Stimulated activated CD8-positive, alpha-beta memory T cell treated with anti-CD3 and anti-CD28 coated beads, Interleukin-7, amount 100 ng/mL, for 48 hours (primary cell): ENCODE measurements around the gene TAF11L11.
"Not testable (repeated sequence)": the region's sequence is repeated elsewhere in the genome, so short reads cannot be mapped to it uniquely, and the experiment has no call there.

Experiments
- DNase-seq, 2 donors: peaks; one replicate each; pipeline ENCODE4 v3.0.0-alpha.2; 2020; ENCODE audit warnings: low read depth in 1 of 2; ENCODE audit errors: extremely low read depth in 1 of 2

Gene TAF11L11

DNA sequence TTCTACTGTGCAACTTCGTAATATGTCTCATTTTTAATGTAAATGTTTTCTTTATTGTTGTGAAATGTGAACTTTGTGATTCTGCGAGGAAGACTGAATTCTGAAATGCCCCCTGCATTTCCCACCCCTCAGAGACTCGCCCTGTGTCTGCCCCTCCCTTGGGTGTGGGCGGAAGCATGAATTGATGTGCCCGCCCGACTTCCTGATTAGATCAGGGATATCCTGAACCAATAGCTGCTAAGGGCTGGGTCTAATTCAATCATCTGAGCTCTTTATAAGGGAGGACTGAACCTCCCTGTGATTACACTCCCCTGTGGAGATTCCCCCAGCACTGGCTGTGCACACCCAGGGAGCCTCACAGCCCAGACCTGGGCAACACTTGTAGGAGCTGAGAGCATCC is at the start of gene TAF11L11:
TSS of gene TAF11L11 (plus strand) at position 304 of the 400 bp plus-strand sequence.
- DNase-seq: not testable (repeated sequence)

DNA sequence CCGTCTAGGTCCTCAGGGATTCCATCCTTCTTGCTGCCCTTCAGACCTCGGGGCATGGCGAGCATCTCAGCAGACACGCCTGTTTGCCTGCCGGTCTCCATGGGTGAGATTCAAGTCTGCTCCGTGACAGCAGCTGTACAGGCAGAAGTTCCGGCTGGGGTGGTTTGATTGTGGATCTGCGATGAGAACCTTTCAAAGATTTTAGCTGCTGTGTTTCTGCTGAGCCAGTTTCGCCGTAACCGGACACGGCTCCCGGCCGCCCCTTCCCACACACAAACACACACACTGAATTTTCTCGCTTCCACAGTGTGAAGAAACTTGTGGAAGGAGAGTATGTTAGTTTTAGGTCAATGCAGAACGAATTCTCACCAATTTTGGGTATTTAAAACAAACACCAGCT is 18.3 kb upstream of the TAF11L11 start, which contains the start of gene TAF11L7:
TSS of gene TAF11L7 (minus strand) at position 101 of the 400 bp plus-strand sequence.
- not testable (repeated sequence) for DNase-seq

DNA sequence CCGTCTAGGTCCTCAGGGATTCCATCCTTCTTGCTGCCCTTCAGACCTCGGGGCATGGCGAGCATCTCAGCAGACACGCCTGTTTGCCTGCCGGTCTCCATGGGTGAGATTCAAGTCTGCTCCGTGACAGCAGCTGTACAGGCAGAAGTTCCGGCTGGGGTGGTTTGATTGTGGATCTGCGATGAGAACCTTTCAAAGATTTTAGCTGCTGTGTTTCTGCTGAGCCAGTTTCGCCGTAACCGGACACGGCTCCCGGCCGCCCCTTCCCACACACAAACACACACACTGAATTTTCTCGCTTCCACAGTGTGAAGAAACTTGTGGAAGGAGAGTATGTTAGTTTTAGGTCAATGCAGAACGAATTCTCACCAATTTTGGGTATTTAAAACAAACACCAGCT is 13.1 kb upstream of the TAF11L11 start, which contains the start of gene TAF11L8:
TSS of gene TAF11L8 (minus strand) at position 101 of the 400 bp plus-strand sequence.
- not testable (repeated sequence) for DNase-seq

DNA sequence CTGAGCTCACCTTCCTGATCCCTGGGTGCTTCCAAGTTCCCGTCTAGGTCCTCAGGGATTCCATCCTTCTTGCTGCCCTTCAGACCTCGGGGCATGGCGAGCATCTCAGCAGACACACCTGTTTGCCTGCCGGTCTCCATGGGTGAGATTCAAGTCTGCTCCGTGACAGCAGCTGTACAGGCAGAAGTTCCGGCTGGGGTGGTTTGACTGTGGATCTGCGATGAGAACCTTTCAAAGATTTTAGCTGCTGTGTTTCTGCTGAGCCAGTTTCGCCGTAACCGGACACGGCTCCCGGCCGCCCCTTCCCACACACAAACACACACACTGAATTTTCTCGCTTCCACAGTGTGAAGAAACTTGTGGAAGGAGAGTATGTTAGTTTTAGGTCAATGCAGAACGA is 9.7 kb upstream of the TAF11L11 start, which contains the start of gene TAF11L9:
TSS of gene TAF11L9 (minus strand) at position 140 of the 400 bp plus-strand sequence.
- not testable (repeated sequence) for DNase-seq

DNA sequence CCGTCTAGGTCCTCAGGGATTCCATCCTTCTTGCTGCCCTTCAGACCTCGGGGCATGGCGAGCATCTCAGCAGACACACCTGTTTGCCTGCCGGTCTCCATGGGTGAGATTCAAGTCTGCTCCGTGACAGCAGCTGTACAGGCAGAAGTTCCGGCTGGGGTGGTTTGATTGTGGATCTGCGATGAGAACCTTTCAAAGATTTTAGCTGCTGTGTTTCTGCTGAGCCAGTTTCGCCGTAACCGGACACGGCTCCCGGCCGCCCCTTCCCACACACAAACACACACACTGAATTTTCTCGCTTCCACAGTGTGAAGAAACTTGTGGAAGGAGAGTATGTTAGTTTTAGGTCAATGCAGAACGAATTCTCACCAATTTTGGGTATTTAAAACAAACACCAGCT is 6.3 kb upstream of the TAF11L11 start, which contains the start of gene TAF11L10:
TSS of gene TAF11L10 (minus strand) at position 101 of the 400 bp plus-strand sequence.
- not testable (repeated sequence) for DNase-seq

DNA sequence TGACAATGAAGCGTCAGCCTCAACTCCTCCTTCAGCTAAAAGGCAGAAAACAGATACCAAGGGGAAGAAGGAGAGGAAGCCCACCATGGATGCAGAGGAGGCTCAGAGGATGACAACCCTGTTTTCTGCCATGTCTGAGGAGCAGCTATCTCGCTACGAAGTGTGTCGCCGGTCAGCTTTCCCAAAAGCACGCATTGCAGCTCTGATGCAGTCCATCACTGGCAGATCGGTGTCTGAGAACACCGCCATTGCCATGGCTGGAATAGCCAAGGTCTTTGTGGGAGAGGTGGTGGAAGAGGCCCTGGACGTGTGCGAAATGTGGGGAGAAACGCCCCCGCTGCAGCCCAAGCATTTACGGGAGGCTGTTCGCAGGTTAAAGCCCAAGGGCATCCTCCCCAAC is 968 bp downstream of the TAF11L11 start:
- DNase-seq: no peak

DNA sequence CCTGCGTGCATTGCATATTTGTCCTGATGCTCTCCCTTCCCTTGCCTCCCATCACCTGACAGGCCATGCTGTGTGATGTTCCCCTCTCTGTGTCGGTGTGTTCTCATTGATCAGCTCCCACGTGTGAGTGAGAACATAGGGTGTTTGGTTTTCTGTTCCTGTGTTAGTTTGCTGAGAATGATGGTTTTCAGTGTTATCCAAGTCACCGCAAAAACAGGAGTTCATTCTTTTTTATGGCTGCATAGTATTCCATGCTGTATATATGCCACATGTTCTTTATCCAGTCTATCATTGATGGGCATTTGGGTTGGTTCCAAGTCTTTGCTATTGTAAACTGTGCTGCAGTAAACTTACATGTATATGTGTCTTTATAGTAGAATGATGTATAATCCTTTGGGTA is 3.5 kb downstream of the TAF11L11 start:
- not testable (repeated sequence) for DNase-seq

DNA sequence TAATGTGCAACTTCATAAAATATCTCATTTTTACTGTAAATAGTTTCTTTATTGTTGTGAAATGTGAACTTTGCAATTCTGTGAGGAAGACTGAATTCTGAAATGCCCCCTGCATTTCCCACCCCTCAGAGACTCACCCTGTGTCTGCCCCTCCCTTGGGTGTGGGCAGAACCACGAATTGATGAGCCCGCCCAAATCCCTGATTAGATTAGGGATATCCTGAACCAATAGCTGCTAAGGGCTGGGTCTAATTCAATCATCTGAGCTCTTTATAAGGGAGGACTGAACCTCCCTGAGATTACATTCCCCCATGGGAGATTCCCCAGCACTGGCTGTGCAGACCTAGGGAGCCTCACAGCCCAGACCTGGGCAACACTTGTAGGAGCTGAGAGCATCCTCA is 6.1 kb downstream of the TAF11L11 start, which contains the start of gene TAF11L12:
TSS of gene TAF11L12 (plus strand) at position 301 of the 400 bp plus-strand sequence.
- DNase-seq: not testable (repeated sequence)

DNA sequence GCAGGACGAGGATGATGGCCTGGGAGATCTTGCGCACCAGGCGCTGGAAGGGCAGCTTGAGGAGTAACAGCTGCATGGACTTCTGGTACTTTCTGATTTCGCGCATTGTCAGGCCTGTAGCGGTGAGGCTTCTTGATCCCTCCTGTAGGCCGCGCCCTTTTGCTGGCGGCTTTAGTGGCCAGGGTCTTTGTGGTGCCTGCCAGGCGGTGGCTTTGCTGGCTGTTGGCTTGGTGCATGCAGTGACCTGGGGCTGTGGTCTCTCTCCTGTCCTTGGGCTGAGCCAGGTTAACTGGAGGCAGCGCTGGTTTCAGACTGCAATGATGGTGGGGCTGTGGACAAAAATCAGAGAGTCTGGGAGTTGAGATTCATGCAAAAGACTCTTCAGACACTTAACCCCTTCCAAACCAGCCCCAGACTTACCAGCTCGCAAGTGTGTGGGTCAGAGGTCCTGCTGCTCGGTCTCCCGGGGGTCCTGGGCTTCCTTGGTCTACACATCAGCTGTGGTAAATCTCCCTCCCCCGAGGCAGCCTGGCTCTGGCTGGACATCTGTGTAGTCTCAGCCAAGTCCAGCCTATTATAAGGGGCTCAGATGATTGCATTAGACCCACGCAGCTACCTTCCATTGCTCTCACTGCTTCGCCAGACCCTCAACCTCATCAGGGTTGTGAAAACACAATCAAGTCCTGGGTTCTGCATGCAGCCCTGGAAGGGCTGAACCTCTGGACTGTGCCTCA is 11.1 kb downstream of the TAF11L11 start:
- no peak for DNase-seq

DNA sequence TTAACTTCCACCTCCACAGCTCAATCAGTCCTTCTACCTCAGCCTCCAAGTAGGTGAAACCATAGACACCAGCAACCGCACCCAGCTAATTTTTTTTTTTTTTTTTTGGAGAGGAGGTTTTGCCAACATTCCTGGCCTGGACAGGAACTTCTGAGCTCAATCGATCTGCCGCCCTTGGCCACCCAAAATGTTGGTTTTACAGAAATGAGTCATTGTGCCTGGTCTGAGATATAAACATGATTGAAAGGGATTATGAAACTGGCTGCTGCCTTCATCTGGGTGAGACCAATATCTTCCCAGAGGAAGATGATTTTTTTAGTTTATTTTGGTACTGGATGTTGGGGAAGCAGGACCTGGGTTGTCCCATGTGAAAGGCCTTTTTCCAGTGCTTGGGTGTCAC is 15.4 kb downstream of the TAF11L11 start:
- DNase-seq: no peak

DNA sequence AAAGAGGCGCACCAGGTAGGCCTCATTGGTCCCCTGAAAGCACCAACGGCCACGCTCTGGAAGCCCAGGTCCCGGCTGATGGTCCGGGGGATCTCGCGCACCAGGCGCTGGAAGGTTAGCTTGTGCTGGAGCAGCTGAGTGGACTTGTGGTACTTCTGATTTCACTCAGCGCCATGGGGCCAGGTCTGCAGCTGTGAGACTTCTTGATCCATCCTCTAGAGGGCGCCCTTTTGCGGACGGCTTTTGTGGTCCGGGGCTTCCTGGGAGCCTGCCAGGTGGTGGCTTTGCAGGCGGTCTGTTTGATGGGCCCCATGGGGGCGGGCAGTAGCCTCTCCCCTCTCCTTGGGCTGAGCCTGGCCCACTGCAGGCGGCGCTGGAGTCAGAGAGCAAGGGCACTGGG is 16.6 kb downstream of the TAF11L11 start:
- DNase-seq: no peak

DNA sequence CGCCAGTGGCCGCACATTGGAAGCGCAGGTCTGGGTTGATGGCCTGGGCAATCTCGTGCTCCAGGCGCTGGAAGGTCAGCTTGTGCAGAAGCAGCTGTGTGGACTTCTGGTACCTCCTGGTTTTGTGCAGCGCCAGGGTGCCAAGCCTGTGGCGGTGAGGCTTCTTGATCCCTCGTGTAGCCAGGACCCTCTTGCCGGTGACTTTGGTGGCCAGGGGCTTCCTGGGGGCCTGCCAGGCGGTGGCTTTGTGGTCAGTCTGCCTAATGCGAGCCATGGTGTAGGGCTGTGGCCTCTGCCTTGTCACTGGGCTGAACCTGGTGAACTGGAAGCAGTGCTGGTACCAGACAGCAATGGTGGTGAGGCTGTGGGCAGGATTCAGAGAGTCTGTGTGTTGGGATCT is 21.7 kb downstream of the TAF11L11 start:
- no peak for DNase-seq

DNA sequence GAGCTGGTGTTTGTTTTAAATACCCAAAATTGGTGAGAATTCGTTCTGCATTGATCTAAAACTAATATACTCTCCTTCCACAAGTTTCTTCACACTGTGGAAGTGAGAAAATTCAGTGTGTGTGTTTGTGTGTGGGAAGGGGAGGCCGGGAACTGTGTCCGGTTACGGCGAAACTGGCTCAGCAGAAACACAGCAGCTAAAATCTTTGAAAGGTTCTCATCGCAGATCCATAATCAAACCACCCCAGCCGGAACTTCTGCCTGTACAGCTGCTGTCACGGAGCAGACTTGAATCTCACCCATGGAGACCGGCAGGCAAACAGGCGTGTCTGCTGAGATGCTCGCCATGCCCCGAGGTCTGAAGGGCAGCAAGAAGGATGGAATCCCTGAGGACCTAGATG is 27.8 kb downstream of the TAF11L11 start, which contains the start of gene TAF11L13:
TSS of gene TAF11L13 (plus strand) at position 301 of the 400 bp plus-strand sequence.
- DNase-seq: not testable (repeated sequence)

DNA sequence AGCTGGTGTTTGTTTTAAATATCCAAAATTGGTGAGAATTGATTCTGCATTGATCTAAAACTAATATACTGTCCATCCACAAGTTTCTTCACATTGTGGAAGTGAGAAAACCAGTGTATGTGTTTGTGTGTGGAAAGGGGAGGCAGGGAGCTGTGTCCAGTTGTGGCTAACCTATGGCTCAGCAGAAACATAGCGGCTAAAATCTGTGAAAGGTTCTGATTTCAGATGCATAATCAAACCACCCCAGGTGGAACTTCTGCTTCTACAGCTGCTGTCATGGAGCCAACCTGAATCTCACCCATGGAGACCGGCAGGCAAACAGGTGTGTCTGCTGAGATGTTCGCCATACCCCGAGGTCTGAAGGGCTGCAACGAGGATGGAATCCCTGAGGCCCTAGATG is 30.2 kb downstream of the TAF11L11 start, which contains the start of gene TAF11L14:
TSS of gene TAF11L14 (plus strand) at position 301 of the 400 bp plus-strand sequence.
- DNase-seq: no peak

DNA sequence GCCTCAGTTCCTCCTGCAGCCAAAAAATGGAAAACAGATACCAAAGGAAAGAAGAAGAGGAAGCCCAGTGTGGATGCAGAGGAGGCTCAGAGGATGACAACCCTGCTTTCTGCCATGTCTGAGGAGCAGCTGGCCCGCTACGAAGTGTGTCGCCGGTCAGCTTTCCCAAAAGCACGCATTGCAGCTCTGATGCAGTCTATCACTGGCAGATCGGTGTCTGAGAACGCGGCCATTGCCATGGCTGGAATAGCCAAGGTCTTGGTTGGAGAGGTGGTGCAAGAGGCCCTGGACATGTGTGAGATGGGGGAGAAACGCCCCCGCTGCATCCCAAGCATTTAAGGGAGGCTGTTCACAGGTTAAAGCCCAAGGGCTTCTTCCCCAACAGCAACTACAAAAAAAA is 45.2 kb downstream of the TAF11L11 start:
- not testable (repeated sequence) for DNase-seq

DNA sequence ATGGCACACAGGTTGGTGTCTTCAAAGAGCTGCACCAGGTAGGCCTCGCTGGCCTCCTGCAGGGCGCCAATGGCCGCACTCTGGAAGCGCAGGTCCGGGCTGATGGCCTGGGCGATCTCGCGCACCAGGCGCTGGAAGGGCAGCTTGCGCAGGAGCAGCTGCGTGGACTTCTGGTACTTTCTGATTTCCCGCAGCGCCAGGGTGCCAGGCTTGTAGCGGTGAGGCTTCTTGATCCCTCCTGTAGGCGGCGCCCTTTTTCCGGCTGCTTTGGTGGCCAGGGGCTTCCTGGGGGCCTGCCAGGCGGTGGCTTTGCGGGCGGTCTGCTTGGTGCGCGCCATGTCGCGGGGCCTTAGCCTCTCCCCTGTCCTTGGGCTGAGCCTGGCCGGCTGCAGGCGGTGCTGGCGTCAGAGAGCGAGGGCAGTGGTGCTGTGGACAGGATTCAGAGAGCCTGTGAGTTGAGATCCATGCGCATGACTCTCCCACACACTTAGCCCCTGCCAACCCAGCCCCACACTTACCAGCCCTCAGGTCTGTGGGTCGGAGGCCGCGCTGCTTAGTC is 51.3 kb downstream of the TAF11L11 start:
- not testable (repeated sequence) for DNase-seq
